HepG2 (cell line): ENCODE results near the gene SNAP29. TPM values are rescaled to one million over a fixed set of nuclear protein-coding genes. Genes with fewer than 3 reads are reported as not detected.

ENCODE experiments used
- ATAC-seq: fragments of 200-7000 bp; cut with Tn5 transposase; 3 replicates; pipeline ENCODE4 v1.9.1; 2020; ENCODE audit warnings: mild to moderate bottlenecking, moderate library complexity
- BruUV-seq: library from RNA; stranded (reverse); fragments of 400-500 nt; replicated peaks from 2 replicates; lab custom pipeline; 2021; lab: Mats Ljungman, UMichigan
- CTCF ChIA-PET: fragments of 300-600 bp; formaldehyde crosslinking; extraction: SDS; loops from one replicate; lab custom pipeline; 2021; ENCODE audit warnings: low total read pairs, inconsistent platforms, low intra/inter-chr PET ratio; lab: Yijun Ruan, JAX
- POLR2A ChIA-PET: fragments of 350-600 bp; sonication (Branson Sonifier 250); formaldehyde crosslinking; loops from one replicate; lab custom pipeline; 2020; ENCODE audit warnings: antibody characterized with exemption, inconsistent platforms; lab: Yijun Ruan, JAX
- DNase-seq: peaks from one replicate; pipeline ENCODE4 v3.0.0-alpha.2; 2015; ENCODE audit warnings: low spot score
- FAIRE-seq: peaks from 3 replicates; lab custom pipeline; 2011; peaks lifted over from hg19 to GRCh38; lab: Jason Lieb, UNC
- H2AFZ ChIP-seq: one replicate; pipeline ENCODE4 v1.6.1; 2011; ENCODE audit warnings: low read length, inconsistent platforms
- H3K27ac ChIP-seq: fragments of 300-600 bp; 3 replicates; pipeline ENCODE4 v1.8.0; 2011; ENCODE audit warnings: mixed run types, mild to moderate bottlenecking, mixed read lengths, low read length, inconsistent platforms; ENCODE audit not compliant: insufficient read depth; ENCODE audit errors: extremely low read length
- H3K27me3 ChIP-seq, 2 experiments: fragments of 200-600 bp in 1 of 2; 2 replicates in 1 of 2; 3 replicates in 1 of 2; pipeline versions ENCODE4 v1.6.0 to v1.8.0; 2011; ENCODE audit warnings: low read length in 2 of 2, mild to moderate bottlenecking in 2 of 2, moderate library complexity in 2 of 2, inconsistent platforms in 1 of 2; ENCODE audit not compliant: insufficient read depth in 2 of 2, control insufficient read depth in 1 of 2
- H3K36me3 ChIP-seq, 2 experiments: fragments of 200-600 bp in 1 of 2; replicated peaks in 1 of 2; 2 replicates in 1 of 2; 3 replicates in 1 of 2; pipeline versions ENCODE4 v1.5.1 to v1.8.0; 2011; ENCODE audit warnings: low read length in 2 of 2, inconsistent platforms in 1 of 2; ENCODE audit not compliant: insufficient read depth in 2 of 2, control insufficient read depth in 1 of 2
- H3K4me1 ChIP-seq: 2 replicates; pipeline ENCODE4 v1.5.1; 2012; ENCODE audit warnings: low read length, inconsistent platforms; ENCODE audit not compliant: insufficient read depth
- H3K4me2 ChIP-seq: 2 replicates; pipeline ENCODE4 v1.6.0; 2011; ENCODE audit warnings: low read depth, low read length, inconsistent platforms
- H3K4me3 ChIP-seq, 3 experiments: fragments of 200-600 bp in 1 of 3; sonication (generic), shearing (Covaris generic) in 1 of 3; replicated peaks in 1 of 3; 2 replicates each; pipeline ENCODE4 v1.5.1; 2011 to 2016; ENCODE audit warnings: low read length in 3 of 3, inconsistent platforms in 2 of 3, low read depth in 2 of 3, mild to moderate bottlenecking in 2 of 3, control low read depth in 1 of 3, mixed read lengths in 1 of 3; ENCODE audit not compliant: insufficient read depth in 1 of 3
- H3K79me2 ChIP-seq: one replicate; pipeline ENCODE4 v1.6.1; 2011; ENCODE audit warnings: low read length, inconsistent platforms; ENCODE audit not compliant: insufficient read depth
- H3K9ac ChIP-seq: 2 replicates; pipeline ENCODE4 v1.6.0; 2011; ENCODE audit warnings: mild to moderate bottlenecking, low read depth, low read length, inconsistent platforms; ENCODE audit not compliant: insufficient read depth
- H3K9me3 ChIP-seq: 2 replicates; pipeline ENCODE4 v1.5.1; 2012; ENCODE audit warnings: mild to moderate bottlenecking, low read length
- H4K20me1 ChIP-seq: 2 replicates; pipeline ENCODE4 v1.6.0; 2011; ENCODE audit warnings: inconsistent platforms, mild to moderate bottlenecking, low read length, moderate library complexity; ENCODE audit not compliant: insufficient read depth
- ELK4 ChIP-seq: sonication (generic); formaldehyde crosslinking; IDR thresholded peaks from 2 replicates; pipeline ENCODE4 v1.9.0; 2021; ENCODE audit warnings: missing genetic modification reagents, borderline replicate concordance
- FIP1L1 ChIP-seq: fragments of 200-400 bp; formaldehyde crosslinking; IDR thresholded peaks from 2 replicates; pipeline ENCODE4 v1.6.1; 2018; ENCODE audit warnings: low read depth, mild to moderate bottlenecking, low read length, moderate library complexity, borderline replicate concordance; ENCODE audit not compliant: insufficient read depth
- FOXA1 ChIP-seq, 2 experiments: fragments of 450-650 bp in 1 of 2; sonication (generic) in 1 of 2; formaldehyde crosslinking in 1 of 2; IDR thresholded peaks; 2 replicates each; pipeline versions ENCODE4 v1.4.0 to v1.6.1; 2016 to 2020; ENCODE audit warnings: missing genetic modification reagents in 1 of 2
- HMG20B ChIP-seq: conservative IDR thresholded peaks from 2 replicates; pipeline ENCODE4 v1.6.1; 2016; ENCODE audit warnings: missing genetic modification reagents, missing compliant biosample characterization
- HOXA7 ChIP-seq: sonication (generic); formaldehyde crosslinking; IDR thresholded peaks from 2 replicates; pipeline ENCODE4 v1.8.1; 2022; ENCODE audit warnings: mild to moderate bottlenecking, missing genetic modification reagents, moderate library complexity
- KLF12 ChIP-seq: sonication (generic); formaldehyde crosslinking; IDR thresholded peaks from 2 replicates; pipeline ENCODE4 v1.4.0; 2020; ENCODE audit warnings: missing genetic modification reagents, borderline replicate concordance
- PAX8 ChIP-seq: sonication (generic); formaldehyde crosslinking; IDR thresholded peaks from 2 replicates; pipeline ENCODE4 v1.8.0; 2022; ENCODE audit warnings: mild to moderate bottlenecking, missing genetic modification reagents, borderline replicate concordance
- PHB2 ChIP-seq: fragments of 450-650 bp; IDR thresholded peaks from 2 replicates; pipeline ENCODE4 v1.6.1; 2018; ENCODE audit not compliant: partially characterized antibody
- RFXAP ChIP-seq: sonication (generic); formaldehyde crosslinking; IDR thresholded peaks from 2 replicates; pipeline ENCODE4 v1.4.0; 2020; ENCODE audit warnings: missing genetic modification reagents, borderline replicate concordance
- SIX1 ChIP-seq: sonication (generic); formaldehyde crosslinking; IDR thresholded peaks from 2 replicates; pipeline ENCODE4 v1.4.0; 2020; ENCODE audit warnings: missing genetic modification reagents, borderline replicate concordance
- SMC3 ChIP-seq: IDR thresholded peaks from 2 replicates; pipeline ENCODE4 v1.6.1; 2011; ENCODE audit warnings: low read length, improper control_type of control experiment
- UBTF ChIP-seq: sonication (generic); formaldehyde crosslinking; IDR thresholded peaks from 2 replicates; pipeline ENCODE4 v1.4.0; 2020; ENCODE audit warnings: mild to moderate bottlenecking, missing genetic modification reagents
- XRCC5 ChIP-seq: fragments of 200-400 bp; formaldehyde crosslinking; optimal IDR thresholded peaks from 2 replicates; pipeline ENCODE3; 2017; ENCODE audit warnings: mild to moderate bottlenecking, low read length
- ZNF225 ChIP-seq: sonication (generic); formaldehyde crosslinking; IDR thresholded peaks from 2 replicates; pipeline ENCODE4 v1.4.0; 2020; ENCODE audit warnings: mild to moderate bottlenecking, missing genetic modification reagents
- ZNF552 ChIP-seq: sonication (generic); formaldehyde crosslinking; IDR thresholded peaks from 2 replicates; pipeline ENCODE4 v1.9.0; 2022; ENCODE audit warnings: missing genetic modification reagents, mild to moderate bottlenecking, borderline replicate concordance
- ZNF562 ChIP-seq: sonication (generic); formaldehyde crosslinking; IDR thresholded peaks from 2 replicates; pipeline ENCODE4 v1.8.0; 2022; ENCODE audit warnings: missing genetic modification reagents, borderline replicate concordance
- WGBS: methylation state at CpG from one replicate; pipeline ENCODE4 v1.1.6; 2017; ENCODE audit warnings: low lambda C conversion rate; 5-methylcytosine and 5-hydroxymethylcytosine counted together
- in situ Hi-C: cut with HindIII; loops from 2 replicates; pipeline ENCODE4 v1.10.0; 2017; ENCODE audit warnings: low pct_unique_long_range_greater_than_20kb; ENCODE audit not compliant: extremely low pct_ligation_motif_present
- intact Hi-C: fragments of 100-400 bp; cut with micrococcal nuclease; formaldehyde crosslinking; loops from one replicate; pipeline ENCODE4 v1.10.0; 2022; ENCODE audit not compliant: unreplicated experiment
- polyA plus RNA-seq, 8 experiments: library from polyadenylated mRNA; depleted of rRNA in 3 of 8; stranded (reverse) in 7 of 8; unstranded in 1 of 8; fragments of >200 nt; fragmentation: Illumina TruSeq in 4 of 8; extraction: Trizol in 4 of 8; gene quantifications; 2 replicates each; pipeline versions ENCODE4 v1.2.1 to v1.2.3, GENCODE V29; 2011 to 2016; ENCODE audit warnings: low read depth in 4 of 8, missing spikeins in 1 of 8, mixed read lengths in 1 of 8; ENCODE audit not compliant: insufficient read depth in 1 of 8
- total RNA-seq, 5 experiments: library from RNA; depleted of rRNA; stranded (reverse); fragments of >200 nt; fragmentation: Illumina TruSeq; extraction: Trizol; gene quantifications; 2 replicates each; pipeline ENCODE4 v1.2.3, GENCODE V29; 2016; ENCODE audit warnings: low read depth in 1 of 5
- TF ChIP-seq, protein P1 (sequence below): sonication (generic); formaldehyde crosslinking; IDR thresholded peaks from 2 replicates; pipeline ENCODE4 v1.8.1; 2023; ENCODE audit warnings: missing genetic modification reagents, inconsistent platforms, borderline replicate concordance

SNAP29 gene
- total and polyA plus RNA-seq, 2 of the 13 experiments (the other 11 are each of a cell fraction or from before 2014, with no cell fraction given), result 12.3 to 30.7 TPM

DNA sequence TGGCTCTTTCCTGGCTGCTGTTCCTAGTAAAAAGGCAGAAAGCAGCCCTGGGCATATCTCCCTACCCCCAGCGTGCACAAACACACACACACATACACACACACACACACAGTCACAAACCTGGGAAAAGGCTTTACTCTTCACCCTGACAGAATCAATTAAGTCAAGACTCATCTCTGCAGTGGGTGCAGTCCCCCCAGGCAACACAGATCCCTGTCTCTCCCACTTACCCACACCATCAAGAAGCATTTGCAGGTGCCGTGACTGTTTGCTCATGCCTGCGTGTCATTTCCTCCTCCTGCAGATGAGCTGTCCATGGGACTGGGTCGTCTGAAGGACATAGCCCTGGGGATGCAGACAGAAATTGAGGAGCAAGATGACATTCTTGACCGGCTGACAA, 28.6 kb downstream of the SNAP29 start:
- no peak overlapping the region for H3K4me3 ChIP-seq
- DNase-seq (no peak), FAIRE-seq (no peak), ATAC-seq (no peak)
- H3K4me1 ChIP-seq, result peaks cover 17% of the 10 kb centered on the region
- H3K9me3 ChIP-seq, result no peaks in the 10 kb centered on the region
- CTCF ChIA-PET, result no interaction called here
- H3K27ac ChIP-seq, result no peak overlapping the region
- H3K79me2 ChIP-seq, result no peaks in the 10 kb centered on the region
- in situ Hi-C loops (no loop called here), intact Hi-C loops (loop anchor here (5.0 kb wide), 1 partner anchor 75 kb away; no protein-coding TSS in a partner anchor)
- TF ChIP-seq SMC3 (no peak), PAX8 (CRISPR knock-in tag) (no peak), ELK4 (CRISPR knock-in tag) (no peak), UBTF (CRISPR knock-in tag) (no peak), XRCC5 (no peak), HMG20B (no peak), HOXA7 (CRISPR knock-in tag) (no peak), ZNF562 (no peak), ZNF225 (CRISPR knock-in tag) (no peak), PHB2 (no peak), SIX1 (CRISPR knock-in tag) (no peak), KLF12 (CRISPR knock-in tag) (no peak), FIP1L1 (no peak), ZNF552 (CRISPR knock-in tag) (no peak), FOXA1 (IDR thresholded peaks at IDR 0.05) (no peak), FOXA1 (CRISPR knock-in tag; IDR thresholded peaks at IDR 0.05) (no peak), RFXAP (no peak)
- TF ChIP-seq, protein P1, sequence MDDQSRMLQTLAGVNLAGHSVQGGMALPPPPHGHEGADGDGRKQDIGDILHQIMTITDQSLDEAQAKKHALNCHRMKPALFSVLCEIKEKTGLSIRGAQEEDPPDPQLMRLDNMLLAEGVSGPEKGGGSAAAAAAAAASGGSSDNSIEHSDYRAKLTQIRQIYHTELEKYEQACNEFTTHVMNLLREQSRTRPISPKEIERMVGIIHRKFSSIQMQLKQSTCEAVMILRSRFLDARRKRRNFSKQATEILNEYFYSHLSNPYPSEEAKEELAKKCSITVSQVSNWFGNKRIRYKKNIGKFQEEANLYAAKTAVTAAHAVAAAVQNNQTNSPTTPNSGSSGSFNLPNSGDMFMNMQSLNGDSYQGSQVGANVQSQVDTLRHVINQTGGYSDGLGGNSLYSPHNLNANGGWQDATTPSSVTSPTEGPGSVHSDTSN (CRISPR knock-in tag), result no peak
- POLR2A ChIA-PET, result no interaction called here
- no peak overlapping the region for H3K9ac ChIP-seq
- H3K36me3 ChIP-seq, result peaks cover 9 to 42% of the 10 kb centered on the region in 2 experiments
- H2AFZ ChIP-seq, result no peak overlapping the region
- H3K27me3 ChIP-seq, result no peaks in the 10 kb centered on the region
- WGBS, result 89% methylated on average over 5 of the region's 5 CpGs
- BruUV-seq, result no TSS peak
- H3K4me2 ChIP-seq, result no peak overlapping the region
- H4K20me1 ChIP-seq, result no peaks in the 10 kb centered on the region
